ENCODE measurements around the gene HAND2.

HAND2 gene

DNA sequence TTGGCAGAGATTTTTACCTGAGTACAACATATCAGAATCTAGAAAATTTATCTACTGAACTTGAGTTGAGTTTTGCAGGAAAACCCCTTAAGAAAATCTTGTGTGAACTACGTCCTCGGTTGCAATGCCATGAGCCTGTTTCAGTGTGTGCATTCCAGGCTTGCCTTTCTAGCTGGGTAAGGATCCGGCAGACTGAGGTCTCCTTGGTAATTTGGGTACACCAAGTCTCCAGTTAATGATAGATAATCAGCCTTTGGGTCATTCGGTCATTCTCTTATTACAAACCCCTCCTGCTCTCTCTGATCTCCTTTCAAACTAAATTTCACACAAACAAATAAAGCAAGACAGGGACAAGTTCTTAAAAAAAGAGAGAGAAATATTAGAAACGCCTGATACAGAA lies 5.9 kb upstream of the HAND2 start:
- no peak for DNase-seq

DNA sequence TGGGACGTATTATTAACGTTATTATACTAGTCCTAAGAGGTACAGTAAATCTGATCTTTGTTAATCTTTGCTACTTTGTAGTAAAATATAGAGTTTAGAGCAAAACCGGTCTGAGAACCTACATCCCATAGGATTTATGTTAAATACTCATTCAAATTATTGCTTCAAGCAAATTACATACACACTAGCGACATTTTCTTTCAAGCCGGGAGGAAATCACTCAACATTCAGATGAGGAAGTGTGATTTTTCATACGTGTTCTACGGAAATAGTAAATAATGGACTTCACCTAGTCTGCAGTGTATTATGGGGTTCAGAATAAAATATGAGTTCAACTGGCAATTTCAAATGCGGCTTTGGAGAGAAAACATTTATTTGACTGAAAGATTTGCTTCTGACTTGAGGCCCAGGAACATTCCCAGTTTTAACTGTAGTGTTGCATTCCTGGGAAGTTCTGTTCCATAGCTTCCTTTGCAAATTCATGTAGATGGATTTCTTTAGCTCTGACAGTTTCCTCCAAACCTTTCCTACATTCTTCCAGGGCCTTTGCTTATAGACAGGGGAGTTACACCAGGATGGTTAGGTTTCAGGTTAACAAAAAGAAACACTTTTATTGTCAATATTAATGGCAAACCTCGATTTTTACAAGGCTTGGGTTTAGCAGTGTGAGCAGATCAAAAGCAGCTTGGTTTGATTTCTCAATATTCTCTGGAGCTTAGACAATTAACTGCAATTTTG lies 5.3 kb upstream of the HAND2 start:
- DNase-seq = no peak

DNA sequence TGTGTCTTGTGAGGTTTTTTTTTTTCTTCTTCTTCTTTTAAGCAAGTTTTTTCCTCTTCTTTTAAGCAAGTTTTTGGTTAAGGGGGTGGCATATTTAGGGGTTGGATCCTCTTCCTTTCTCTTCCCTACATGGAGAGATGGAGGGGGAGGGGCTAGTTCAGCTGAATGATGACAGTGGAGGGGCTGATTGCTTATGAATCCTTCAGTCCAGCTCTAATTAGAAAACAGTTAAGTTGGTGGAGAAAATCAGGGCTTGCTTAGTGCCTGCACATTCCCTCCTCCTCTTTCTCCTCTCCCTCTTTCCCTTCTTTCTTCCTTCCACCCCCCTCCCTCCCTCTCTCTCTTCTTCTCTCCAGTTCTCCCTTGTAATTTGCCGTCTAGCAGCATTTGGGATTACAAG lies 4.4 kb upstream of the HAND2 start:
- no peak for DNase-seq

- no peak for DNase-seq
These were observed 2.9 kb upstream of the HAND2 start for GRCh38 chr4:173532725-173533511.

DNA sequence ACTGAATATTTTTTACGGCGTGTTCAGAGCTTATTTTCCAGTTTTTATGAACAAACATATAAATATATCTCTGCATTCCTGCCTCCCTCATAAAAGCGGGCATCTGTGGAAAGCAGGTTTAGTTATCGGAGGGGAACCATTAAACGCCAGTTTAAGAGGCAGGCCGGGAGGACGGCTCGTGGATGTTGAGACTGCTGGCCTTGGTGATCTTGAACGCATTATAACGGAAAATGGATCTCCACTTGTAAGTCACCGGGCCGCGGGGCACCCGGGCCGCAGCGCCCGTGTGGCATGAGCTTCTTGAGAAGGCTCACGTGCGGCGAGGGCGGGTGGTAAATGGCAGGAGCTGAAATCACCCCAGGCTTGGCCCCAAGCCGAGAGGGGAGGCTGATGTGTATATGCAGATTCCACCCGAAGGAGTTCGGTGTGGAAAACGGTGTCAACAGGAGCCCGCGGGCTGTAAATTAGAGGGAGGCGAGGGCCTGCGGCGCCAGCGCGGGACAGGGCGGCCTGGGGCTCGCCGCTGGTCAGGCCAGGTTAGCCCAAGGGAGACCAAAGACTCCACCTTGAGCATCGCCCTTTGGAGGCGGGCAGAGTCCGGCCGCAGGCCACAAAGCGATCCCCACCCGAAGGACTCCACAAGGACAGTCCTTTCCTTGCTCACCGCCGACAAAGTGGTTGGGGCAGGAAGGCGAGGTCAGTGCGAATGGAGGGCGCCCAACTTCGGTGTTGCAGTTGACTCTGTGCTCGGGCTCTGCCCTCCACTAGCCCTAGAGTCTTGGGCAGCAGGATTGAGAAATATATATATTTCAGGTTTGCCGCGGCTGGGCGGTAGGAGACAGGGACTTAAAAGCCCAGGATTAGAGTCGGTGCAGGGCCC lies 1.3 kb upstream of the HAND2 start:
- no peak for DNase-seq

DNA sequence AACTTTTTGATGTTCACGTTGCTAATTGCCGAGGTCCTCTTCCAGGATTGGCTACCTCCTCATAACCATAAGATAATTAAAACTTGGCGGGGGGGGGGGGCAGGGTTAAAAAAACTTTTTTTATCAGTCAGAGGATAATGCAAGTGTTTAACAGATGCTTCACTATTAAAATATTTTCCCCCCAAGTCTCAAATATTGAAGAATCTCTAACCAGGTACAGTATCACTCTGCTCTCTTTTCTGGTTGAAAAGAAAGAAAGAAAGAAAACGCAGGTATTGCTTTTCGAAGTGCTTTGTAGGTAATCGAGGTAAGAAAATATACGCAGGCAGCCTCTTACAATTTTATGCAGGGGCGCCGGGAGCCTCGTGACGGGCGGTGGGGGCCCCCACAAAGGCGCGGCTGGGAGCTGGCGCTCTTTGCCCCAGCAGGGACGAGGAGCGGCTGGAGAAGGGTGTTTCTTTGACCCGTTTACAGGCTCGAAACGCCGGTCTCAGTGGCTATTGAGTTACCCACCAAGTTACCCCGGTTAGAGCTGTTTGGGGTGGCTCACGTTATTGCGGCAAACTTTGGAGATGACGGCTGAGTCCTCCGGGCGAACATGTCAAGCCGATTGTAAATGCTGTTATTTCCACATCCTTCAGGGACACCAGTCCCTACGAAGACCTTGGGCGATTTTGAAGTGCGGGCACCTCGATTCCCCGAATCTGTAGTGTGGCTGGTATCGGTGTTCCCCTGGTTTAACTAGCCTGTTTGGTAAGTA lies 477 bp upstream of the HAND2 start:
- no peak for DNase-seq

DNA sequence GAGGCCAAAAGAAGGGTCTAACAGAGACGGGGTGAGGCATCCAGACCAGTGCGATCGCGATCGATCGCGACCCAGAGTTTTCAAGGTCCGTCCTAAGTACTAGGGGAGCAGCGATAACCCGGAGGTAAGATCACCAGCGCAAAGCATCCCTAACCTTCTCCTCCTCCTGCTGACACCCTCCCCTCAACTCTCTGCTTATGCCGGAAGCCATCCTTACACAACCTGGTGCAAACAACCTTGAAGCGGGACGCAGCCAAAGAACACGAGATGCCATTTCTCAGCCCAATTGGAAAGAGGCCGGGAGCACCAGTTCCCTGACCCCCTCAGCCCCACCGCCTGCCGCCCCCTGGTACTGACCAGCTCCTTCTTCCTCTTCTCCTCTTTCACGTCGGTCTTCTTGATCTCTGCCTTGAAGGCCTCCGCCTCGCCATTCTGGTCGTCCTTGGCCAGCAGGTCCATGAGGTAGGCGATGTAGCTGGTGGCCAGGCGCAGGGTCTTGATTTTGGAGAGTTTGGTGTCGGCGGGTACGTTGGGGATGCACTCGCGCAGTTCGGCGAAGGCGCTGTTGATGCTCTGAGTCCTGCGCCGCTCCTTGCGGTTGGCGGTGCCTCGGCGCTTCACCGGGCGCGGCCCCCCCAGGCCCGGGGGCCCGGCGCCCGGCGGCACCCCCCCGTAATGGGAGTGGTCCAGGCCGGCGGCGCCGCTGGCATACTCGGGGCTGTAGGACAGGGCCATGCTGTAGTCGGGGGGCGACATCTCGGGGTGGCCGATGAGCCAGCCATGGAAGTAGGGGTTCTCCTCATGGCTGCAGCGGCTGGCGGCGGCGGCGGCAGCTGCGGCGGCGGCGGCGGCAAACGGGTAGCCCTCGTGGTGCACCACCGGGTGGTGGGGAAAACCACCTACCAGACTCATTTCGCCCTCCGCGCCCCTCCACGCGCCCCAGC lies 1.4 kb downstream of the HAND2 start:
- peak; percentile 13 to 20 for DNase-seq

- no peak for DNase-seq
These were observed 2.7 kb downstream of the HAND2 start for GRCh38 chr4:173527103-173527891.

GRCh38 chr4:173526724-173527102 lies 3.3 kb downstream of the HAND2 start:
- DNase-seq = no peak

DNA sequence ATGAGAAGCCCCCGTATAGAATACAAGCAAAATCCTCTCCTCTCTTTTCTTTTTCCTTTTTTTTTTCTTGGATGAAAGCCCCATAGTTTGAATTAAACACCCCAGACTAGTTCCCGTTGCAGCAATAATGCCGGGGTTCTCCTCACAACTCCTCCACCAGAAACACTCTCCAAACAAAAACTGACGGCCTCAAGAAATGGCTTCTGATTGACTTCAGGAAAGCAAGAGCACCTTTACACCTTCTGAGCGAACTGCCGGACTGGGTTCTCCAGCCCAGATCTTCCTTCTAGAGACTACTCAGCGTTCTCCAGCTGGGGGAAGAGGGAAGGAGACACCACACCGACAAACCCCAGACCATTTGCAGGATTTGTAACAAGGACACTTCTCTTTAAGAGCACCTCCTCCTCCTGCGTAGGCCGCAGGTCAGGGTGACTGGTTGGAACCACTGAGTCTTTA lies 4.0 kb downstream of the HAND2 start:
- DNase-seq = no peak

DNA sequence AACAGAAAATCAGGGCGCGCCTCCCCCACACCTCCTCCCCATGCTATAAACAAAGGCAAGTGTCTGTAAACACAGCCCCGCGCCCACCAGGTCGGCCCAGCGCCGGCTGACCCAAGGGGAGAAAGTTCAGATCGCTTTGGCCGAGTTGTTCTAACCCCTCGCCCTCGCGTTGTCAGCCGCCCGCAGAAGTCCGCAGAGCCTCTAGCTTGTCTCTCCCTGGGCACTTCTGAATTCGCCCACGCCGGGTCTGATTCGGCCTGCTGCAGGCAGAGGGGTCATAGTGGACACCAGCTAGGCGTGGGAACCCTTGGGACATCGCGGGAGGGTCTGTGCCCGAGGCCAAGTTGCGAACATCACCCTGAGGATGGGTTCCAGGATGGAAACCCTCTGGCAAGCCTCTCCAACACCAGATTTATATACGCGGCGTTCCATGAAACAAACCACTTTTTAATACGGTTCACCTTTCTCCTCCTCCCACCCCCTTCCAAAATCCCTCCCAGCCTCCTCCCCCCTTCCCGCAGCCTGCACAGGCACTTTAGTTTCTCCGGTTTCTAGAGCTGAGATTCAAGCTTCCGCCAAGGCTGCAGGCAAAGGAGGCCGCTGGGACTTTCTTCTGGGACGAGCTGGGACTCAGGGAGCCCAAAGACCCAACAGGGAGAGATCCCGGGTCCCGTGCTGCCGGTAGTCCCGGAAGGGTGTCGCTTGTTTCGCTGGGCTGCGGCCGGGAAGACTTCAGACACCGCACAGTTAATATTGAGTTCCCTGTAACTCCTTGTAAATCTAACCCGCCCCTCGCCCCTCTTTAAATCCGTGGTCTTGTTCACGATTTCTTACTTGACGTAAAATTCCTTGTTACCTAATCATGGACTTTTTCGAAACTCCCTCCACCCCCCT lies 4.7 kb downstream of the HAND2 start:
- no peak for DNase-seq

- no peak for DNase-seq
These were observed 5.6 kb downstream of the HAND2 start for GRCh38 chr4:173524218-173525117.

DNA sequence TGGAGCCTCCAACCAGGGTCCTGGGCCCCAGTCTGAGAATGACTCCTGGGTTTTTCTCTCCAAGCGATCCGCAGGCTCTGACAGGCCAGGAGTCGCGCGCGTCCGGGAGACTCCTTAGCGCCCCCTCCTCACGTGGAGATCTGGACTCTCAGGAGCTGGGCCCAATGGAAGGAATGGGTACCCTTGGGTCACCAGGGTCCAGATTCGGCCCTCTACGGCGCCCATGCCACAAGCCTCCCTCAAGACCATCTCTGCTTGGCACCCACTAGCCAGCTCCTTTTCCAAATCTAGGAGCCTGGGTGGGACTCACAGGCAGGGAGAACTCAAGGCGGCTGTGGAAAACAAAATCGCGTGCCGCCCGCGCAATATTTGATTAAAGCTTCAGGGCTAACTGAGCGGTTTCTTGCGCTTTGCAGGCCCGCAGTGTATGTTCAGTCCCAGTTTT lies 7.1 kb downstream of the HAND2 start:
- no peak for DNase-seq

DNA sequence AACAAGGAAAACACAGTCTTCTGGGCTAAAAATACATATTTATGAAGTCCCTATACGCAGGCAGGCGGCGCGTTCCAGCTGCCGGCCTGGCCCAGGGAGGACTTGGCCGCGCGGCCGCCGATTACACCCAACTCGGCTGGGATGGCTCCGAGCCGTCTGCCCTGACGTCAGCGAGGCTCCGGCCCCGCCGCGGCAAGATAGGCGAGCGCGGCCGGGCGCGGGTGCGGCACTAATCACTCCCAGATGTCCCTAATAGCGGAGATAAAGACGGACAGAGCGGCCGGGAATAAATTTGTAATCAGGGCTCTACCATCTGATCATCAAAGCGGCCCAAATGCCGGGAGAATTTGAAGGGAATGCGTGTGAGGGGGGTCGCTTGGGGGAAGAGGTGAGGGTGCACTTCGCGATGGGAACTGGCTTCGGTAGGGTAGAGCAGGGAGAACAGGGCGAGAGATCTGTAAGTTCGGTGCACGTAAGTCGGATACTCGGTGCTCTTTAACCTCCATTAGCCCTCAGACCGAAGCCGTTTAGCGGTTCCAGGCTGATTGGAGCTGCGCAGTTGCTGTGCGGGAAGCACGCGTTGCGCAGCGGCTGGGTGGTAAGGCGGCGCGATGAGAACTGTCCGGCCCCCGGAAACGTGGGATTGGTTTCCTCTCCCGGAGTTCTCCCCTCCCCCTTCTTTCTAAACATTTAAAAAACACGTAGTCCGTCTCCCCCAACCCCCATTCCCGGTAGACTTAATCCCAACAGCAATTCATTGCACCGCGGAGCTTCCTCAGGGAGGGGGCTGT lies 7.7 kb downstream of the HAND2 start:
- peak; percentile 33 to 61 for DNase-seq

DNA sequence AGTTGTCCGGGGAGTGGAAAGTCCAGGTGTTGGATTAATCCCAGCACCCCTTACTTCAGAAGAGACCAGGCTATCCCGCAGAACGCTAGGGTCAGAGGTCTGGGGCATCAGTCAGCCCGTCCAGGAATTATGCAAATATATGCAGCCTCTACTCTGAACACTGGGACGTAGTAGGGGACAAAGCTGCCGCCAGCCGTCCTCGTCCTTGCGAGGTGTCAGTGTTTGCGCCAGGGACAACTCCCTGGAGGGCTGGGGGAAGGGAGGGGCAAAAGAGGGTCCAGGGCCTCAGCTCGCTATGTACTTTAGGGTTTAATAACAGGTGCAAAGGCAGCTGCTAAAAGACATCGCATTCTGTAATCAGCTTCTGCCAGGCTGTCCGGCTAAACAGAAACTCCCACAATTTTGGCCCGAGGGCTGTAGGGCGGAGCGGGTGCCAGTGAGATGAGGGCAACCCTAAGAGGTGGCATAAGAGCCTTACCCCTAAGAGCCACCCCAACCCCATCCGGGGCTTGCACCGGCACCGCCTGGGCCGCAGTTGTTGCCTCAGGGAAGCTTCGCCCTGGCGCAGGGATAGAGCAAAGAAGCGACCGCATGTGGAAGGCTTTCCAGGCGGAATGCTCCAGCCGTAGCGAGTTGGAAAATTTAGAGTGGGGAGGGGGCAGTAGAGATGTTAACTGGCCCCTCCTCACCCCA lies 8.4 kb downstream of the HAND2 start:
- no peak for DNase-seq

- DNase-seq = no peak
These were observed 9.0 kb downstream of the HAND2 start for GRCh38 chr4:173520921-173521466.

All from NCI-H2081 (cell line).